NCI-H187 treated with DMSO at 0.1 percent for 48 hours (cell line): ENCODE measurements around the gene REC114.
"Not testable (repeated sequence)": the region's sequence is repeated elsewhere in the genome, so short reads cannot be mapped to it uniquely, and the experiment has no call there.

Experiments
- DNase-seq: peaks from one replicate; lab custom pipeline; 2025; lab: John Stamatoyannopoulos, UW

REC114 gene

DNA sequence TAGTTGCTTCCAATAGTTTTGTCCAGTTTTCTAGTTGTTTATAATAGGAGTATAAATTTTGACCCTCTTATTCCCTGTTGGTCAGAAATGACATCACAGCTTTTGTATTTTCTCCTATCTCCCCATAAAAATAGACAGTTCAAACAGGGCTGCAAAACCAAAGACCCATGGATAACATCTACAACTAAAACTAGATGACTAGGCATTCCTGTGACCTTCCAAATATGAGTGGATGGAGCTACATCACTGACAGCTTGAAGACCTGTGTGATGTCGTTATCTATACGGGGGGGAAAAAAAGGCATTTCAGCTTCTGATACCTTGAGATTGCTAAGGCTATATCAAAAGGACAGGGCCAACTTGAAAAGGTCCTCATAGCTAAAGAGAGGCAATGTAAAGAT lies 84.6 kb downstream of the REC114 start:
- DNase-seq: no peak

DNA sequence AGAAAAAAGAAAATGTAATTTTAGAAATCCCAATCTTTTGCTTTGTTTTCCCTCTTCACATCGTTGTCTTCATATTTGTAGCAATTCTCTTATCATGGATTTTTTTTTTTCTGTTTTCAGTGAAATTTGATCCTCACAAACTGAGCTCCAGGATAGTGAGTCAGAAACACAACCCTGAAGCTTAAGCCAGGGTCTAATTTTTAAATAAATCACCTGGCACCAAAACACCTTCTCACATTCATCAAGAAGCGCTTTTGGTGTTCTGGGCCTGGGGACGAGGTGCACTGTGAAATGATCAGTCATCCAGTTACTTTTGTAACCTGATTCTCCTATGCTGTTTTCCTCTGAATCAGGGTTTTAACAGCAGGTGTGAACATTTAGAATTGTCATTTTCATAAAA lies 87.7 kb downstream of the REC114 start:
- DNase-seq: no peak

DNA sequence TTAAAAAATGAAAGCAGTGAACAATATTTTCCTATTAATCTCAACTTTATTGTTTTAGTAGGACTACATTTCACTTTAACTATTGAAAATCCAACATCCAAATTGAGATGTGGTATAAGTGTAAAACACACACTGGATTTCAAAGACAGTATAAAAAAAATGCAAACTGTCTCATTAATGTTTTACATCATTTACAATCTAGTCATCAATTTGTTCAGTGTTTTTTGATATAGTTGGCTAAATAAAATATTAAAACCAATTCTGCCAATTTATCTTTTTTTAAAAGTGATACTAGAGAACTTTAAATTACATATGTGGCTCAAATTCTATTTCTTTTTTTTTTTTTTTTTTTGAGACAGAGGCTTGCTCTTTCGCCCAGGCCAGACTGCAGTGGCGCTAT lies 95.2 kb downstream of the REC114 start:
- no peak for DNase-seq

- no peak for DNase-seq
These were observed 95.7 kb downstream of the REC114 start for GRCh38 chr15:73538563-73539211.

DNA sequence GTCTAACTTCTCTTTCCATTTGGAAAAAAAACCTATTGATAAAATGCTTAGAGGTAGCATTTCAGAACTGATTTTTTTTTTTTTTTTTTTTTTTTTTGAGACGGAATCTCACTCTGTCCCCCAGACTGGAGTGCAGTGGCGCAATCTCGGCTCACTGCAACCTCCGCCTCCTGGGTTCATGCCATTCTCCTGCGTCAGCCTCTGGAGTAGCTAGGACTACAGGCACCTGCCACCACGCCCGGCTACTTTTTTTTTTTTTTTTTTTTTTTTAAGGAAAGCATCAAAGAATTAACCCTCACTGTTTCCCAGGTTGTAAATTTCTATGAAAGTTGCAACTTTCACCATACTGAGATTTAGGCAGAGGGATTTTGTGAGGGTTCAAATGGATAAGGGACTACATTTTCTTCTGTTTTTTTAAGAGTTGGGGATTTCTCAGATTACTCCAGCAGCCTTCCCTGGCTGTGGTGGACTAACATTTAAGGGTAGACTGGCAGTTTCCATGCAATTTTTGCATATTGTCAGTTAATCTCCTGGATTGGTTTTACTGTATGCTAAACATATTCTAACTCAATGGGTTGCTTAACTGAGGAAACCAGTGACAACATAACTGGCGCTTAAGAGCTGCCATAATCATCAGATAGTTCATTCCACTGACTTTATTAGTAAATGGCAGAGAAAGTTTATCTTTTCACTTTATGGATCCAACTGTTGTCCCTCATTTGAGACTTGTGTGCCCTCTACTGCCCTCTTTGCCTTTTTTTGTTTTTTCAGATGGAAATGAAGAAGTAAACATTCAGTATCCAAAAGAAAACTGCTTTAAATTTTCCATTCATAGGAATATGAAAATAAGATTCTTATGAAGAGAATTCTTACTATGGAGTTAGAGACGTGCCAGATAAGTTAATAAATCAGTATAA lies 96.5 kb downstream of the REC114 start:
- no peak for DNase-seq

DNA sequence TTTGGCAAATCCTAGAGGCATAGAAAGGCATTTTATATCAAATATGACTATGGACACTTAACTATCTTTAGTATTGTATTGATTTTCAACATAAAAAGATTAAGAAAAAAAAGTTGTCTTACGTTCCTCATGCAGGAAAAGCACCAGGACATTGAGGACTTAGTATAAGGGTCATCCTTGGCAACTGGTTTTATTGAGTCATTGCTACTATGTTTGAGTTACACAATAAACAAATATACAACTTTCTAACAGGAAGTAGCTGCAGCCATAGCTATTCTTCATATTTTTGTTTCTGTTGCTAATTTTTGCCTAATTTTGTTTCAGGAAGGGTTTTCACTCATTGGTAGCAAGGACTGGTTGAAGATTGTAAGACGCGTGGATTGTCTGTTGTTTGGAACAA lies 97.2 kb downstream of the REC114 start:
- no peak for DNase-seq

GRCh38 chr15:73541479-73541878 lies 98.5 kb downstream of the REC114 start:
- no peak for DNase-seq

GRCh38 chr15:73548925-73549324 lies 106.0 kb downstream of the REC114 start:
- not testable (repeated sequence) for DNase-seq

DNA sequence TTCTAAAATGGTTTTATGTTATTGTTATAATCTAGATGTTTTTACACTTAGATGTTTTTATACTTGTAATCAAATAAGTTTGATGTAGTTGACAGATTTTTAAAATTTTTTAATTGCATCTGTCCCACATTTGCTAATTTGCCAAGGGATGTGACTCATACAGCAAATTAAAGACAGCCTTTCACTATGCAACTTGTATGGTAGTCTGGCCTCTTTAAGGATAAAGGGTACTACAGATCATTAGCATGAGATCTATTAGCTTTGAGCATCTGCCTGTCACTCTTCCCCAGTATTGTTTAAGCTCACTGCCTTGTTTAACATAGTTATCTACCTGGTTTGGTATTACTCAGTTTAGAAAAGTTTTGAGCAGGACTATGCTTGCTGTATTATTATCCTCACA lies 107.2 kb downstream of the REC114 start:
- DNase-seq: no peak

GRCh38 chr15:73555080-73555479 lies 112.1 kb downstream of the REC114 start:
- no peak for DNase-seq

GRCh38 chr15:73558529-73558928 lies 115.6 kb downstream of the REC114 start:
- no peak for DNase-seq

GRCh38 chr15:73560501-73561117 lies 117.6 kb downstream of the REC114 start:
- DNase-seq: no peak

- no peak for DNase-seq
These were observed 121.3 kb downstream of the REC114 start for GRCh38 chr15:73564255-73564654.

DNA sequence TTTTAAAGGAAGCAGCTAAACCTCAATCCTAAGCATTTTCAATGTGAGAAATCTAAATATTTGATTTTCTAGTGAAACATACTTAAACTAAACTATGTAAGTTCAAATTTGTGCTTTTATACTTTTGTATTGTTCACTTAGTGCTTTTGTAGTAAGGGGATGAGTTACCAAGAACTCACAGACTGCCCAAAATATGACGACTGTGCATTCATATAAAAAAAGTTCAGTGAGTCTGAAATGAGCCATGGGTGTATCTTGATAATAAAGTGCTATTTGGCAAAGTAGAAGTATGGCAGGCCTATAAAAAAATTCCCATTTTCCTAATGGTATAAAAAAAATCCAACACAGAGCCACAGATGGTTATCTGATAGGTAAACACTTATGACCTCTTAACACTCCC lies 124.1 kb downstream of the REC114 start:
- no peak for DNase-seq

DNA sequence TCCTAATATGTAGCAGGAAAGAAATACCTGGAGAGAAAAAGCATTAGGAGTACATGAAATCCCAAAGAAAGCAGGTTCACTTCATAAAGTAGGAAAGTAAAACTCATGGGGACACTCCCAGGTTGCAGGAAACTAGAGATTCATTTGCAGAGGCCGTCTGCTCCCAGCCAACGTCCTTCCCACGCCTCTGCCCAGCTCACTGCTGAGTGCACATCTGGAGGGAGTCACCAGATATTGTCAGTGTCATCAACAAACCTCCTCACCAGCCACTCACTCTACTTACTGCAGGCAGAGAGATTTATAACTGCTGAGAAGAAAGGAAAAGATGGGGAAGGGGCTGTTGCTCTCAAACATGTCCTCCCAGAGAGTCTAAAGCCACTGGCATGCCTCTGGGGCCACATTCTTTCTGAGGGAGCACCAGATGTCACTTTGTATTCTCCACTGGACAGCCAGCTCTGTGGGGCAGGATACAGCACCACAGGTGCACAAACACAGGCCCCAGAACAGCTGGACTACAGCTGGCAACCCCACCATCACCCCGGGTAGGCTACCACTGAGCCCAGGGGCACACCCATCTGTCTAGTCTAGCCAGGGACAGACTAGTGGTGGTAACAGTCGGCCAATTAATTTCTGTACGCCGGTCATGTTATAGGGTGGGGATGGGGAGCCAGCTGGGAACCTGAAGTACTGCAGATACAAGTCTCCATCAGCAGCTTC lies 125.8 kb downstream of the REC114 start:
- no peak for DNase-seq

- no peak for DNase-seq
These were observed 126.4 kb downstream of the REC114 start for GRCh38 chr15:73569361-73569760.

- no peak for DNase-seq
These were observed 127.5 kb downstream of the REC114 start for GRCh38 chr15:73570355-73571032.

GRCh38 chr15:73571346-73571745 lies 128.4 kb downstream of the REC114 start:
- peak; percentile 69 for DNase-seq

GRCh38 chr15:73572296-73572695 lies 129.3 kb downstream of the REC114 start:
- DNase-seq: no peak

DNA sequence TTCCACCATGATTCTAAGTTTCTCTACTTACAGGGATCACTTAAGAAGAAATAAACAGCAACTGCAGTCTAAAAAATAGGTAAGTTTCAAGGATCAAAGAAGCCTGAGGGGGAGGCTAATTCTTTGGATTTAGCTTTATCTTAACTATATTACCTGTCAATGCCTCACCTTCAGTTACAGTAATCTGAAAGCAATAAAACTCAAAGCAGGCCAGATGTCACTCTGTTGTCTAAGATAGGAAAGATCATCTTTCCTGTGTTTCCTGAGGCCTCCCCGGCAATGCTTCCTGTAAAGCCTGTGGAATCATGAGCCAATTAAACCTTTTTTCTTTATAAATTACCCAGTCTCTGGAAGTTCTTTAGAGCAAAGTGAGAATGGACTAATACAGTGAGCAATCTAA lies 130.1 kb downstream of the REC114 start:
- no peak for DNase-seq

DNA sequence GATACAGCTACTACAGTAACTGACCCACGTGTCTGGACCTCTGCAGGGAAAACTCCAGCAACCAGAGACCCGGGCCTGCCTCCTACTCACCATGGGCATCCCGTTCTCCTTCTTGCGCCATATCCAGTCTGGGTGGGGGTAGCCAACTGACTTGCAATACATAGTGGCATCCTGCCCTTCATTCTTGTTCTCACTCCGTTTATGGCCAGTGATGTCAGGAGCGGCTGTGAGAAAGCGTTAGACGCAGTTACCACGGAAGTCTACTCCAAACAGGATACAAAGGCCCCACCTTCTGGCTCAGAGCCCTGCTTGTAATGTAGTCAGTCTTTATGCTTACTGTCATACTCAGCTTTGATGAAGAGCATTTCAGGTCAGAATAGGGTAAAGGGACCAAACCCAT lies 130.6 kb downstream of the REC114 start:
- no peak for DNase-seq
